Loucy (cell line): Measurements from ENCODE around the gene MACROD2.

Experiments used
- EZH2phosphoT487 ChIP-seq: fragments of 200-600 bp; IDR thresholded peaks from 2 replicates; pipeline ENCODE4 v1.6.1; 2018; ENCODE audit warnings: antibody characterized with exemption, mild to moderate bottlenecking, moderate library complexity, borderline replicate concordance
- TF ChIP-seq, protein P1 (sequence below): fragments of 200-600 bp; sonication (generic); conservative IDR thresholded peaks from 2 replicates; pipeline ENCODE4 v1.5.1; 2014; ENCODE audit warnings: mild to moderate bottlenecking, antibody characterized with exemption, low read length

DNA sequence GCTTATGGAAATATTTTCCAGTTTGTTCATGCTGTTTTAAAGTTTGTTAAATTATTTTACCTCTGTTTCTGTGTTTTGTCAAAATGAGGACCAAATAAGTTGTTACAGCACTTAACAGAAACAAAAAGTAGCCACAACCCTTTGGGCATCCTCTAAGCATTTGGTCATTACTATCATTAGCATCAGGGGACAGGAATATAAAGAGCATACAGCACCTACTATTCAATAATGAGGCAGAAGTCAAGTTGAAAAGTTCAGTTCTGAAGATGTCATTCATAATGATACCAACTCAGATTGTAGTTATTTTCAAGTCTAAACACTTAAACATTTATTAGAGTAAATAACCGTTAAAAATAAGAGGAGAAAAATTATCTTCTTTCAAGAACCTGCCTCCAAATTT, 1204.4 kb downstream of the MACROD2 start:
- no peak for TF ChIP-seq EZH2phosphoT487
- TF ChIP-seq, protein P1, sequence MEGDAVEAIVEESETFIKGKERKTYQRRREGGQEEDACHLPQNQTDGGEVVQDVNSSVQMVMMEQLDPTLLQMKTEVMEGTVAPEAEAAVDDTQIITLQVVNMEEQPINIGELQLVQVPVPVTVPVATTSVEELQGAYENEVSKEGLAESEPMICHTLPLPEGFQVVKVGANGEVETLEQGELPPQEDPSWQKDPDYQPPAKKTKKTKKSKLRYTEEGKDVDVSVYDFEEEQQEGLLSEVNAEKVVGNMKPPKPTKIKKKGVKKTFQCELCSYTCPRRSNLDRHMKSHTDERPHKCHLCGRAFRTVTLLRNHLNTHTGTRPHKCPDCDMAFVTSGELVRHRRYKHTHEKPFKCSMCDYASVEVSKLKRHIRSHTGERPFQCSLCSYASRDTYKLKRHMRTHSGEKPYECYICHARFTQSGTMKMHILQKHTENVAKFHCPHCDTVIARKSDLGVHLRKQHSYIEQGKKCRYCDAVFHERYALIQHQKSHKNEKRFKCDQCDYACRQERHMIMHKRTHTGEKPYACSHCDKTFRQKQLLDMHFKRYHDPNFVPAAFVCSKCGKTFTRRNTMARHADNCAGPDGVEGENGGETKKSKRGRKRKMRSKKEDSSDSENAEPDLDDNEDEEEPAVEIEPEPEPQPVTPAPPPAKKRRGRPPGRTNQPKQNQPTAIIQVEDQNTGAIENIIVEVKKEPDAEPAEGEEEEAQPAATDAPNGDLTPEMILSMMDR = no peak
